Measurements from ENCODE around the gene TYW1. TPM values are rescaled to one million over a fixed set of nuclear protein-coding genes. Genes with fewer than 3 reads are reported as not detected.
"Not testable (repeated sequence)": the region's sequence is repeated elsewhere in the genome, so short reads cannot be mapped to it uniquely, and the experiment has no call there.

TYW1 gene
- total RNA-seq, 1 experiment from 2014 or later: 16.8 TPM

DNA sequence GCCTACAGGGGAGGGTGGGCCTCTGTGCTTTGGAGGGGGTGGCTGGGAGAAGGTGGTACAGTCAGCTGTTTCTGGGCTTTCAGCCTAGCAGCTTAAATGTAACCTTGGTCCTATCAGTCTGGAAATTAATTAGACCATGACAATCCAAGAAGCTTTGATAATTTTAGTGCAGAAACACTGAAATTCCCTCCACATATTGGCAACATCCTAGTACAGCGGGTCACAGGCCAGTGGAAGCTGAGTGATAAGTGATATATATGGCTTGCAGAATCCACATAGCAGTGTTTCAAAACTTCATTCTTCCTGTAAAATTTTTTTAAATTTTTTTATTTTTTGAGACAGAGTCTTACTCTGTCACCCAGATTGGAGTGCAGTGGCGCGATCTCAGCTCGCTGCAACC, 212.6 kb downstream of the TYW1 start:
- Histone ChIP-seq H3K27me3 (replicated peaks; ENCODE audit: insufficient read depth, low read depth, low read length, poor library complexity) (no peaks in the 10 kb centered on the region), H3K4me3 (ENCODE audit: low read depth, low read length, poor library complexity, severe bottlenecking) (no peak overlapping the region), H3K27ac (ENCODE audit: low read depth, low read length, poor library complexity, severe bottlenecking) (no peak overlapping the region), H3K36me3 (ENCODE audit: insufficient read depth, low read length, poor library complexity, severe bottlenecking) (no peaks in the 10 kb centered on the region), H3K4me1 (ENCODE audit: insufficient read depth, low read length, poor library complexity, severe bottlenecking) (no peaks in the 10 kb centered on the region), H3K9me3 (ENCODE audit: low read depth, low read length, poor library complexity, severe bottlenecking) (no peaks in the 10 kb centered on the region)
- intact Hi-C loops (cut with micrococcal nuclease; ENCODE audit: unreplicated experiment): no loop called here
- no peak for DNase-seq (ENCODE audit: low spot score)
- POLR2A ChIA-PET (ENCODE audit: low non-redundant PET): no interaction called here
- no TSS peak for BruUV-seq (replicated peaks)
- CTCF ChIA-PET: no interaction called here
- TF ChIP-seq, protein P1, sequence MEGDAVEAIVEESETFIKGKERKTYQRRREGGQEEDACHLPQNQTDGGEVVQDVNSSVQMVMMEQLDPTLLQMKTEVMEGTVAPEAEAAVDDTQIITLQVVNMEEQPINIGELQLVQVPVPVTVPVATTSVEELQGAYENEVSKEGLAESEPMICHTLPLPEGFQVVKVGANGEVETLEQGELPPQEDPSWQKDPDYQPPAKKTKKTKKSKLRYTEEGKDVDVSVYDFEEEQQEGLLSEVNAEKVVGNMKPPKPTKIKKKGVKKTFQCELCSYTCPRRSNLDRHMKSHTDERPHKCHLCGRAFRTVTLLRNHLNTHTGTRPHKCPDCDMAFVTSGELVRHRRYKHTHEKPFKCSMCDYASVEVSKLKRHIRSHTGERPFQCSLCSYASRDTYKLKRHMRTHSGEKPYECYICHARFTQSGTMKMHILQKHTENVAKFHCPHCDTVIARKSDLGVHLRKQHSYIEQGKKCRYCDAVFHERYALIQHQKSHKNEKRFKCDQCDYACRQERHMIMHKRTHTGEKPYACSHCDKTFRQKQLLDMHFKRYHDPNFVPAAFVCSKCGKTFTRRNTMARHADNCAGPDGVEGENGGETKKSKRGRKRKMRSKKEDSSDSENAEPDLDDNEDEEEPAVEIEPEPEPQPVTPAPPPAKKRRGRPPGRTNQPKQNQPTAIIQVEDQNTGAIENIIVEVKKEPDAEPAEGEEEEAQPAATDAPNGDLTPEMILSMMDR (conservative IDR thresholded peaks at IDR 0.05; ENCODE audit: low read depth, low read length): no peak
- TF ChIP-seq EZH2 (IDR thresholded peaks at IDR 0.05; ENCODE audit: borderline replicate concordance, low read depth, low read length, poor library complexity, severe bottlenecking): no peak

DNA sequence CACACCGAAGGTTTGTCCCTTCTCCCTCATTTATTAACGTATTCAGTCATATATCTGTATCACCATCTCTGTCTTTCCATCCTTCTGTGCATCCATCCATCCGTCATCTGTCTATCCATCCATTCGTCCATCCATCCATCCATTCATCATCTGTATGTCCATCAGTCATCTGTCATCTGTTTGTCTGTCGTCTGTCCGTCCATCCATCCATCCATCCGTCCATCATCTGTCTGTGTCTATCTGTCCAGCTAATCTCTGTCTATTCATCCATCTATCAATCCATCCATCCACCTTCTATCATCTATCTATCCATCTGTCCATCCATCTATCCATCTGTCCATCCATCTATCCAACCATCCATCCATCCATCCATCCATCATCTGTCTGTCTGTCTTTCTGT, 213.9 kb downstream of the TYW1 start:
- POLR2A ChIA-PET (ENCODE audit: low non-redundant PET): no interaction called here
- intact Hi-C loops (cut with micrococcal nuclease; ENCODE audit: unreplicated experiment): no loop called here
- H3K4me3 ChIP-seq (ENCODE audit: low read depth, low read length, poor library complexity, severe bottlenecking): no peak overlapping the region
- CTCF ChIA-PET: no interaction called here
- TF ChIP-seq, protein P1 (conservative IDR thresholded peaks at IDR 0.05; ENCODE audit: low read depth, low read length): no peak
- no peak for TF ChIP-seq EZH2 (IDR thresholded peaks at IDR 0.05; ENCODE audit: borderline replicate concordance, low read depth, low read length, poor library complexity, severe bottlenecking)
- no peaks in the 10 kb centered on the region for H3K9me3 ChIP-seq (ENCODE audit: low read depth, low read length, poor library complexity, severe bottlenecking)
- no peaks in the 10 kb centered on the region for H3K36me3 ChIP-seq (ENCODE audit: insufficient read depth, low read length, poor library complexity, severe bottlenecking)
- H3K27ac ChIP-seq (ENCODE audit: low read depth, low read length, poor library complexity, severe bottlenecking): no peak overlapping the region
- BruUV-seq (replicated peaks): no TSS peak
- no peak for DNase-seq (ENCODE audit: low spot score)
- H3K27me3 ChIP-seq (replicated peaks; ENCODE audit: insufficient read depth, low read depth, low read length, poor library complexity): no peaks in the 10 kb centered on the region
- no peaks in the 10 kb centered on the region for H3K4me1 ChIP-seq (ENCODE audit: insufficient read depth, low read length, poor library complexity, severe bottlenecking)

- H3K9me3 ChIP-seq (ENCODE audit: low read depth, low read length, poor library complexity, severe bottlenecking); DNase-seq (ENCODE audit: low spot score); intact Hi-C loops (cut with micrococcal nuclease; ENCODE audit: unreplicated experiment); BruUV-seq (replicated peaks); H3K4me3 ChIP-seq (ENCODE audit: low read depth, low read length, poor library complexity, severe bottlenecking); H3K36me3 ChIP-seq (ENCODE audit: insufficient read depth, low read length, poor library complexity, severe bottlenecking); H3K27me3 ChIP-seq (replicated peaks; ENCODE audit: insufficient read depth, low read depth, low read length, poor library complexity); POLR2A ChIA-PET (ENCODE audit: low non-redundant PET); H3K4me1 ChIP-seq (ENCODE audit: insufficient read depth, low read length, poor library complexity, severe bottlenecking); H3K27ac ChIP-seq (ENCODE audit: low read depth, low read length, poor library complexity, severe bottlenecking): not testable (repeated sequence)
- CTCF ChIA-PET: interaction anchor here (0.6 kb wide), 1 partner anchor 230 kb away, joined by 5 read pairs; no protein-coding TSS in a partner anchor
Measured at GRCh38 chr7:67211650-67212330, 215.2 kb downstream of the TYW1 start.

- H3K27me3 ChIP-seq (replicated peaks; ENCODE audit: insufficient read depth, low read depth, low read length, poor library complexity); intact Hi-C loops (cut with micrococcal nuclease; ENCODE audit: unreplicated experiment); BruUV-seq (replicated peaks); DNase-seq (ENCODE audit: low spot score); H3K27ac ChIP-seq (ENCODE audit: low read depth, low read length, poor library complexity, severe bottlenecking); H3K9me3 ChIP-seq (ENCODE audit: low read depth, low read length, poor library complexity, severe bottlenecking); CTCF ChIA-PET; H3K36me3 ChIP-seq (ENCODE audit: insufficient read depth, low read length, poor library complexity, severe bottlenecking); POLR2A ChIA-PET (ENCODE audit: low non-redundant PET); H3K4me3 ChIP-seq (ENCODE audit: low read depth, low read length, poor library complexity, severe bottlenecking); H3K4me1 ChIP-seq (ENCODE audit: insufficient read depth, low read length, poor library complexity, severe bottlenecking): not testable (repeated sequence)
Measured at GRCh38 chr7:67213038-67213437, 216.4 kb downstream of the TYW1 start.

GRCh38 chr7:67223551-67223950, 226.9 kb downstream of the TYW1 start:
- POLR2A ChIA-PET (ENCODE audit: low non-redundant PET); H3K4me3 ChIP-seq (ENCODE audit: low read depth, low read length, poor library complexity, severe bottlenecking); CTCF ChIA-PET; BruUV-seq (replicated peaks); H3K27me3 ChIP-seq (replicated peaks; ENCODE audit: insufficient read depth, low read depth, low read length, poor library complexity); H3K27ac ChIP-seq (ENCODE audit: low read depth, low read length, poor library complexity, severe bottlenecking); intact Hi-C loops (cut with micrococcal nuclease; ENCODE audit: unreplicated experiment); H3K4me1 ChIP-seq (ENCODE audit: insufficient read depth, low read length, poor library complexity, severe bottlenecking); H3K9me3 ChIP-seq (ENCODE audit: low read depth, low read length, poor library complexity, severe bottlenecking); H3K36me3 ChIP-seq (ENCODE audit: insufficient read depth, low read length, poor library complexity, severe bottlenecking): not testable (repeated sequence)
- DNase-seq (ENCODE audit: low spot score): peak; percentile 44

- H3K4me3 ChIP-seq (ENCODE audit: low read depth, low read length, poor library complexity, severe bottlenecking); H3K4me1 ChIP-seq (ENCODE audit: insufficient read depth, low read length, poor library complexity, severe bottlenecking); H3K36me3 ChIP-seq (ENCODE audit: insufficient read depth, low read length, poor library complexity, severe bottlenecking); H3K27me3 ChIP-seq (replicated peaks; ENCODE audit: insufficient read depth, low read depth, low read length, poor library complexity); POLR2A ChIA-PET (ENCODE audit: low non-redundant PET); CTCF ChIA-PET; H3K27ac ChIP-seq (ENCODE audit: low read depth, low read length, poor library complexity, severe bottlenecking); BruUV-seq (replicated peaks); H3K9me3 ChIP-seq (ENCODE audit: low read depth, low read length, poor library complexity, severe bottlenecking); intact Hi-C loops (cut with micrococcal nuclease; ENCODE audit: unreplicated experiment): not testable (repeated sequence)
- peak; percentile 59 for DNase-seq (ENCODE audit: low spot score)
Measured at GRCh38 chr7:67226340-67226907, 229.8 kb downstream of the TYW1 start.
